ENCODE results near the gene PHKA1. TPM values are rescaled to one million over a fixed set of nuclear protein-coding genes. Genes with fewer than 3 reads are reported as not detected.
"Not testable (repeated sequence)": the region's sequence is repeated elsewhere in the genome, so short reads cannot be mapped to it uniquely, and the experiment has no call there.

PHKA1 gene
- total RNA-seq, 2 experiments from 2014 or later, result 9.7 to 10.2 TPM

DNA sequence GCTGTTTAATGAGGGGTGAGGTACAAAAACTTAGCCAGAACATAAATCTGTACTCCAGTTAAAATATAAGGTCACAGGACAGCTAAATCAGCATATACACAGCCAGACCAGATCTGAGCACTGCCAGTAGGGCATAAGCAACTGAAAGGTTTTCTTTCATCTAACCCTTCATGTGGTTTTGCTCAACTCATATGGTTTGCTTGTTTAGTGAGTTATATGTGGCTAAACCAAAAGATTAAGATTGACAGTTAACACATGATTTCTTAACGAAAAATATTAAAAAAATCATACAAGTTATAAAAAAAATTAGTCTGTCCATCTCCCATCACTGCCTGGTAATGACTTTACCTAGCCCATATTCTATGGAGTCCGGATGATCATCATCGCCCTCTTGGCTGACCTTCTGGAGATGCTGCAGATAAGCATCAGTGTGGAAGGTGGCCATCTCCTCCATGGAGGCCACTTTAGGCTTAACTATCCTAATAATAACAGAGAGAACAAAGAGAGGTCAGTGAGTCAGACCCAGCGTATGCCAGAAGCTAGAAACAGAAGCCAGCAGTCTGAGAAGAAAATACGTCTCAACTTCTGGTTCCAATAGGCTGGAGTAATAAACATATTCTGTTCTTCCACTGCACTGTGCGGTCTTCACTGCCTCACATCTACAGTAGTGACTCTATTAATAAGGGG, 145.6 kb downstream of the PHKA1 start:
- H3K36me3 Mint-ChIP-seq, result peaks cover 17% of the 10 kb centered on the region
- no peak for DNase-seq
- H3K4me3 Mint-ChIP-seq, result no peak overlapping the region
- no peaks in the 10 kb centered on the region for H3K9me3 Mint-ChIP-seq
- peaks cover 4% of the 10 kb centered on the region for H3K4me1 Mint-ChIP-seq
- H3K27me3 Mint-ChIP-seq, result no peaks in the 10 kb centered on the region
- H3K27ac Mint-ChIP-seq, result no peak overlapping the region

DNA sequence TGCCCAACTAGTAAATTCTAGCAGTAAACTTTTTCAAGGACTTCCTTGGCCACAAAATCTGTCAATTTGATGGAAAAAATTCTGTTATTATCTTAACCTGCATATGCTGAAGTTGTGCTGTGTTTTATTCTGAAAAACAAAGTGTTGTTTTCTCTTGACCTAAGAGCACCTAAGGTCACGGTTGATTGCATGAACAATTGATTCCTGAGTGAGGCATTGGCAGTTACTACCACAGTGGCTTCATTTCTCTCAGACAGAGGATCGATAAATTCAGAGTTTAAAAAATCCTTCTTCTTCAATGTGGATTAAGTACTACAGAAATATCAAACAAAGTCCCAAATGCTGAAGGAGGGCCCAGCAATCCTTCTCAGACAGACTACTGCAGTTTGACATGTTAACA, 147.7 kb downstream of the PHKA1 start:
- Mint-ChIP-seq H3K4me3 (no peak overlapping the region), H3K4me1 (peaks cover 4% of the 10 kb centered on the region), H3K36me3 (peaks cover 23% of the 10 kb centered on the region), H3K27ac (no peak overlapping the region), H3K27me3 (no peaks in the 10 kb centered on the region), H3K9me3 (no peaks in the 10 kb centered on the region)
- DNase-seq, result no peak

DNA sequence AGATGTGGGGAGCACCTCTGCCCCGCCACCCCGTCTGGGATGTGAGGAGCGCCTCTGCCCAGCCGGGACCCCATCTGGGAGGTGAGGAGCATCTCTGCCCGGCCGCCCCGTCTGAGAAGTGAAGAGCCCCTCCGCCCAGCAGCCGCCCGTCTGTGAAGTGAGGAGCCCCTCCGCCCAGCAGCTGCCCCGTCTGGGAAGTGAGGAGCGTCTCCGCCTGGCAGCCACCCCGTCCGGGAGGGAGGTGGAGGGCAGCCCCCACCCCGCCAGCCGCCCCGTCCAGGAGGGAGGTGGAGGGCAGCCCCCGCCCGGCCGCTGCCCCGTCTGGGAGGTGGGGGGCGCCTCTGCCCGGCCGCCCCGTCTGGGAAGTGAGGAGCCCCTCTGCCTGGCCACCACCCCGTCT, 154.5 kb downstream of the PHKA1 start:
- H3K4me3 Mint-ChIP-seq, H3K4me1 Mint-ChIP-seq, H3K9me3 Mint-ChIP-seq, DNase-seq, H3K27me3 Mint-ChIP-seq, H3K27ac Mint-ChIP-seq: not testable (repeated sequence)
- H3K36me3 Mint-ChIP-seq, result peaks cover 24% of the 10 kb centered on the region

DNA sequence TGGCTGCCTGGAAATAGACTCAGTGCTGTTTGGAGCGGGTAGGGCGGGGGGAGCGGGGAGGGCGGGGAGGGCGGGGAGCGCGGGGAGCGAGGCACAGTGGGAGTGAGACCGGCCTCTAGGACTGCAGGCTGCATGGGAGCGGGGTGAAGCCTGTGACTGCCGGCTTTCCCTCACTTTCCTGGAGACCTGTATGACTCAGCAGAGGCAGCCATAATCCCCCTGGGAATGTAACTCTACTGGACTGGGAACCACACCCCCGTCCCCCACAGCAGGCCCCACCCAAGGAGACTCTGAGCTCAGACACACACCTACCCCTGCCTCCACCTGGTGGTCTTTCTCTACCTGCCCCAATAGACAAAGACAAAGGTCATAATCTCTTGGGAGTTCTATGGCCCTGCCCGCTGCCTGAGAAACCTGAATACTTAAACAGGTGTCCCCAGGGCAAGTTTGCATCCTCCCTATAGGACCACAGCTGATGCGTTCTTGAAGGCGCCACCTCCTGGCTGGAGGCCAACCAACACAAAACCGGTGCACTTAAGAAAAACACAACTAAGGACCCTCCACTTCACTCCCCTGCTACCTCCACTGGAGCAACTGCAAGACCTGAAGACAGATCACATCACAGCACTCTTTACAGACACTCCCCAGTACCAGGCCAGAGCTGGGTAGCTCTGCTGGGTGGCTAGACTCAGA, 159.5 kb downstream of the PHKA1 start:
- peaks cover 2% of the 10 kb centered on the region for H3K4me1 Mint-ChIP-seq

DNA sequence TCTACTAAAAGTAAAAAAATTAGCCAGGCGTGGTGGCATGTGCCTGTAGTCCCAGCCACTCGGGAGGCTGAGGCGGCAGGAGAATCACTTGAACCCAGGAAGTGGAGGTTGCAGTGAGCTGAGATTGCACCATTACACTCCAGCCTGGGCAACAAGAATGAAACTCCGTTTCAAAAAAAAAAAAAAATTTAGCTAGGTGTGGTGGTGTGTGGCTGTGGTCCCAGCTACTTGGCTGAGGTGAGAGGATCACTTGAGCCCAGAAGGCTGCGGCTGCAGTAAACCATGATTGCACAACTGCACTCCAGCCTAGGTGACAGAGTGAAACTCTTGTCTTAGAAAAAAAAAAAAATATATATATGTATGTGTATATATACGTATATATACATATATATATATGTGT, 161.7 kb downstream of the PHKA1 start:
- H3K27ac Mint-ChIP-seq, H3K4me1 Mint-ChIP-seq: not testable (repeated sequence)

More for the DNA sequence above, 159.5 kb downstream of the PHKA1 start:
- Mint-ChIP-seq H3K36me3 (peaks cover 16% of the 10 kb centered on the region), H3K27me3 (no peaks in the 10 kb centered on the region), H3K27ac (no peak overlapping the region), H3K9me3 (no peaks in the 10 kb centered on the region), H3K4me3 (no peak overlapping the region)
- no peak for DNase-seq

DNA sequence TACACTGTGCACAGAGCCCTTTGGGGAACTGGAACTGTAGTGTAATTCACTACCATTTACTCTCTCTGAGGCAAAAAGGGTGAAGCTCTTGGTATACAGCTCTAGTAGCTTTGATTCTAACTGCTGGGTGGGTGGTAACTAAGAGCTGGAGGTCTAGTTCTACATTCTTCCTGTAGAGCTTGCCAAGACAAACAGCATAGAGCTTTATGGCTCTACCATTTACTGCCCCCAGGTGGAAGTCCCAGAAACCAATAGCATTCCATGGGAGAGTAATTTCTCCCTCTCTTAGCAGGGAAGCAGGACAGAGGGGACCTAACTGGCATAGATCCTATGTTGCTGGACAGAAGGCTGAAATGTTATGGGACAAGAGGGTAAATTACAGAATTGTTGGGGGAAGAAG, 168.1 kb downstream of the PHKA1 start:
- Mint-ChIP-seq H3K27me3 (no peaks in the 10 kb centered on the region), H3K27ac (no peak overlapping the region), H3K4me3 (no peak overlapping the region), H3K9me3 (no peaks in the 10 kb centered on the region), H3K4me1 (peaks cover 3% of the 10 kb centered on the region), H3K36me3 (peaks cover 24% of the 10 kb centered on the region)
- no peak for DNase-seq

More for the DNA sequence above, 161.7 kb downstream of the PHKA1 start:
- H3K9me3 Mint-ChIP-seq, DNase-seq, H3K27me3 Mint-ChIP-seq, H3K4me3 Mint-ChIP-seq: not testable (repeated sequence)
- peaks cover 21% of the 10 kb centered on the region for H3K36me3 Mint-ChIP-seq

DNA sequence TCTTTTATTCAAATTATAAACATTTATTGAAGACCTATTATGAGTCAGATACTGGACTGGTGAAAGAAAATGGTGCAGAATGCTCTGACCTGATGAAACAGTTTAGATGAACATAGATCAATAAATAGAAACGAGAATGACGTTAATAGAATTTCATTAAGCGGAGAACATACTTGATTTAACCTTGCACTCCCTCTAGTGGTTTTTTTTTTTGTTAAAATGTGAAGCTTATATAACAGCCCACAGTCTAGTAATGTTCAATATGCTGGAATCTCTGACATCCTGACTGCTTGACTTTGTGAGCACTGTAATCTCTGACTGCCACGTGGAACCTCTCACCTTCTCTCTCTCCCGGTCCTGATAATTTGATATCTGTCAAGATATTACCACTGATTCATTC, 173.8 kb downstream of the PHKA1 start:
- Mint-ChIP-seq H3K27me3 (no peaks in the 10 kb centered on the region), H3K4me3 (no peak overlapping the region), H3K36me3 (peaks cover 6% of the 10 kb centered on the region), H3K27ac (no peak overlapping the region), H3K4me1 (peaks cover 3% of the 10 kb centered on the region), H3K9me3 (no peaks in the 10 kb centered on the region)
- no peak for DNase-seq

DNA sequence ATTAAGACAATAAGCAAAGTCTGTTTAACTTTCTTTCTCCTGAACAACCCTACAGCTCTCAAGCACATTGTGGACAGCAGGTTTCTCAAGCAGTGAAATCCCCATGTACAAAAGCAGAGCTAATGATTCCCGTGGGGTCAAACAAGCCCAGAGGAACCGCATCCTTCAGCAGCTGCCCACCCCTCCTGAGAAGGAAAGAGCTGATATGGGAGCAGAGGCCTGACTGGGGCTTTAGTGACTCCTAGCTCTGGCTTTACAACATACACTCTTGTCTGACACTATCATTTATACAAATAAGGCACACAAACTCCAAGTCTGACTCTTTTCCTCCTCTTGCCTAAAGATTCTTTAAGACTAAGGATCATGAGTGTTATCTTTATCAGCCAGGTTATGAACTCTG, 174.3 kb downstream of the PHKA1 start:
- Mint-ChIP-seq H3K4me1 (peaks cover 3% of the 10 kb centered on the region), H3K4me3 (no peak overlapping the region), H3K27me3 (no peaks in the 10 kb centered on the region), H3K27ac (no peak overlapping the region), H3K36me3 (peaks cover 6% of the 10 kb centered on the region), H3K9me3 (no peaks in the 10 kb centered on the region)
- DNase-seq, result no peak

DNA sequence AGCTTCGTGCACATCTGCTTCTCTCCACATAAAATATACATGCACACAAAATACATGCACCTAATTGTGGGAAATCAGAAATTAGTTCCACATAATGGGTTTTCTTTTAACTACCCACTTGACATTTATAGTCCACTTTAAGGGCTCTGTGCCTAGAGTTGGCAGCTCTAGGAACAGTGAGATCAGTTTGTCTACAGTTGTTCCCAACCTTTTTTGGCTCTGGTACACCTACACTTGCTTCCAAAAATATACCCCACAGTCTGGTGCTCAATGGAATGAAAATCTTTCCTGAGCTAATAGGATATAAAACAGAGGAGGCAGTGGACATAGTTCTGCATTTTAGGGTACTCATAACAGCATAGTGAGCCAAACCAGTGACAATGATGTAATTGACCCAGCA, 177.6 kb downstream of the PHKA1 start:
- Mint-ChIP-seq H3K9me3 (no peaks in the 10 kb centered on the region), H3K4me3 (no peak overlapping the region)

DNA sequence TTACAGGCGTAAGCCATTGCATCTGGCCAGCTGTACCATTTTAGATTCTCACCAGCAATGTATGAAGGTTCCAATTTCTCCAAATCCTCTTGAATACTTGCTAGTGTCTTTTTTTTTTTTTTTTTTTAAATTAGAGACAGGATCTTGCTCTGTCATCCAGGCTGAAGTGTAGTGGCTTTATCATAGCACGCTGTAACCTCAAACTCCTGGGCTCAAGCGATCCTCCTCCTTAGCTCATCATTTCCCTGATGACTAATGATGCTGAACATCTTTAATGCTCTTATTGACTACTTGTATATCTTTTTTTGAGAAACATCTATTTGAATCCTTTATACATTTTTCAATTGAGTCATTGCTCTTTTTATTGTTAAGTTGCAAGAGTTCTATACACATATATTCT, 181.7 kb downstream of the PHKA1 start:
- no peak for DNase-seq
- Mint-ChIP-seq H3K27me3 (no peaks in the 10 kb centered on the region), H3K36me3 (peaks cover 6% of the 10 kb centered on the region), H3K4me1 (no peaks in the 10 kb centered on the region), H3K9me3 (no peaks in the 10 kb centered on the region), H3K27ac (no peak overlapping the region), H3K4me3 (no peak overlapping the region)

More for the DNA sequence above, 177.6 kb downstream of the PHKA1 start:
- no peaks in the 10 kb centered on the region for H3K27me3 Mint-ChIP-seq
- no peak for DNase-seq
- peaks cover 5% of the 10 kb centered on the region for H3K36me3 Mint-ChIP-seq
- no peak overlapping the region for H3K27ac Mint-ChIP-seq
- H3K4me1 Mint-ChIP-seq, result no peaks in the 10 kb centered on the region

Other genes with a start within 250 kb of the PHKA1 start
- gene HDAC8, start 141.5 kb downstream of the PHKA1 start, total RNA-seq, result 10 to 100 TPM; 17.9 to 19.2 TPM
- not detected for gene DMRTC1B, start 62.6 kb upstream of the PHKA1 start, total RNA-seq
- not detected for gene FAM236B, start 68.4 kb upstream of the PHKA1 start, total RNA-seq
- gene FAM236D, start 93.9 kb upstream of the PHKA1 start, total RNA-seq, result not detected
- gene FAM236C, start 198.3 kb upstream of the PHKA1 start, total RNA-seq, result not detected
- not detected for gene FAM236A, start 223.9 kb upstream of the PHKA1 start, total RNA-seq
- not detected for gene DMRTC1, start 229.5 kb upstream of the PHKA1 start, total RNA-seq